ENCODE results near the gene ITPR3.

ITPR3 gene

DNA sequence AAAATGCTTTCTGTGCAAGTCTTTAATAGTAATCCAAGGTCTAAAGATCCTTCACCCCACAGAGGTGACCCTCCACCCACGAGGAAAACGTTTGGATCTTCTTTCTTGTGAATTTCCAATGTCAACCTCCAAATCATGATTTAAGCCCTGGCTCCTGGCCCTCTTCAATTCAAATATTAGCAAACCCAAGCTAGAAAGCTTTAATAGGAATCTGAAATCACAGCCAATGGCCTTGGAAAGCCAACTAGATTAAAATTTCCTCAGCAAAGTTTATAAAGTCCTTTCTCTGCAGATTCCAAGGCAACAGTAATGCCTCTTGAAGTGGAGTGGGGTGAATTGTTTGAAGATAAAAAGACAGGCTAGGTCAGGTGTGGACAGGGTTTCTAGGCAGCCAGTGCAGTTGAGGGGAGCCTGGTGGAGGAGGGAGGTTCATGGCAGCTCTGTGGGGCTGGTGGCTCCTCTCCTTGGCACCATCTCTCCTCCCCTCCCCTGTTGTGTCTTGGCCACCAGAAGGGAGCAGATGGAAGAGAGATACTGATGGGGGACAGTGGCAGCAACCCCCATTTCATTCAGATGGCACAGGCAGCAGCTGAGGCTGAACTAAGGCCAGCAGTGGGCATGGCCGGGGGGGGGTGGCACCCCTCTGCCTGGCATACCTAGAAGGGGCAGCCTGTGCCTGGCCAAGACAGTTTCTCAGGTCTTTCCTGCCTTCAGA is 102.4 kb downstream of the ITPR3 start:
- Histone ChIP-seq H3K9me3 (no peaks in the 10 kb centered on the region), H3K27me3 (no peaks in the 10 kb centered on the region), H3K4me1 (no peaks in the 10 kb centered on the region), H3K36me3 (no peaks in the 10 kb centered on the region), H3K4me3 (ENCODE audit: low read depth, low read length) (no peak overlapping the region)
- TF ChIP-seq, protein P1, sequence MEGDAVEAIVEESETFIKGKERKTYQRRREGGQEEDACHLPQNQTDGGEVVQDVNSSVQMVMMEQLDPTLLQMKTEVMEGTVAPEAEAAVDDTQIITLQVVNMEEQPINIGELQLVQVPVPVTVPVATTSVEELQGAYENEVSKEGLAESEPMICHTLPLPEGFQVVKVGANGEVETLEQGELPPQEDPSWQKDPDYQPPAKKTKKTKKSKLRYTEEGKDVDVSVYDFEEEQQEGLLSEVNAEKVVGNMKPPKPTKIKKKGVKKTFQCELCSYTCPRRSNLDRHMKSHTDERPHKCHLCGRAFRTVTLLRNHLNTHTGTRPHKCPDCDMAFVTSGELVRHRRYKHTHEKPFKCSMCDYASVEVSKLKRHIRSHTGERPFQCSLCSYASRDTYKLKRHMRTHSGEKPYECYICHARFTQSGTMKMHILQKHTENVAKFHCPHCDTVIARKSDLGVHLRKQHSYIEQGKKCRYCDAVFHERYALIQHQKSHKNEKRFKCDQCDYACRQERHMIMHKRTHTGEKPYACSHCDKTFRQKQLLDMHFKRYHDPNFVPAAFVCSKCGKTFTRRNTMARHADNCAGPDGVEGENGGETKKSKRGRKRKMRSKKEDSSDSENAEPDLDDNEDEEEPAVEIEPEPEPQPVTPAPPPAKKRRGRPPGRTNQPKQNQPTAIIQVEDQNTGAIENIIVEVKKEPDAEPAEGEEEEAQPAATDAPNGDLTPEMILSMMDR (IDR thresholded peaks at IDR 0.05; ENCODE audit: low read depth, low read length) = no peak
- DNase-seq = no peak

DNA sequence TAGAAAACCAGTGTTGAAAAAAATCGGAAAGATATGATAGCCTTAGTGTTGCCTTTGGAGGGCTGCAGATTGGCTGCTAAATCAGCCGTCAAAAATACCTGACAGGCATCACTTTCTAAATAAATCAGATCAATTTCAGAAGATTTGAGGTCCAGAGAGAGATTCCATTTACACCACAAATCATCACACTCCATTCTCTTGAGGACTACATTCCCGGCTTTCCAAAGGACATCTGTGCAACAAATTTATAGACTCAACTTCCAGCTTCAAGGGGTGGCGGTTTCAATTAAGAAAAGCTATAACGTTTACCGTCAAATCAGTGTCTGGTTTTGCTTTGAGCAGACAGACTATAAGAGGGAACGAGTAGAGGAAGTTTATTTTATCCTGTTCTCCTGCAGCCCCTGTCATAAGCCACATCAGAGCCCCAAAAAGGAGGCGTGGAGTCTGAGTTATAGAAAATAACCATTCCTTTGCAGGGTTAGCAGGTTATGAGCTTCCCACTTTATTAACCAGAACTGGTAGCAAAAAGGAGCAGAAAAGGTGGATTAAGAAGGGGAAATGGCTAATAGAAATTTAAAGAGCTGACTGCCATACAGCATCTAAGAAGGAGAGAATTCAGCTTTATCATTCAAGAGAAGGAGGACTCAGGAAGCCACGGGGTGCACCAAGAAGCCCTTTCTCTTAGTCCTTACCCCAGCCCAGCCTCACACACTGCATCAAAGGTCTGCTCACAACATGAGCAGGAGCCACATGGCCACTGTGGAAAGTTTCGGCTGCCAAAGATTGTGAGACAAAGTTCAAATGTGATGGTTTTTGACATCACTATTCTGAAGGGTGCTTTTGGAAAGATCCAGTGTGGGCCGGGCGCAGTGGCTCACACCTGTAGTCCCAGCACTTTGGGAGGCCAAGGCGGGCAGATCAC is 103.2 kb downstream of the ITPR3 start:
- Histone ChIP-seq H3K36me3 (no peaks in the 10 kb centered on the region), H3K9me3 (no peaks in the 10 kb centered on the region), H3K4me1 (no peaks in the 10 kb centered on the region), H3K27me3 (no peaks in the 10 kb centered on the region), H3K4me3 (ENCODE audit: low read depth, low read length) (no peak overlapping the region)
- DNase-seq = no peak
- TF ChIP-seq, protein P1 (IDR thresholded peaks at IDR 0.05; ENCODE audit: low read depth, low read length) = no peak

DNA sequence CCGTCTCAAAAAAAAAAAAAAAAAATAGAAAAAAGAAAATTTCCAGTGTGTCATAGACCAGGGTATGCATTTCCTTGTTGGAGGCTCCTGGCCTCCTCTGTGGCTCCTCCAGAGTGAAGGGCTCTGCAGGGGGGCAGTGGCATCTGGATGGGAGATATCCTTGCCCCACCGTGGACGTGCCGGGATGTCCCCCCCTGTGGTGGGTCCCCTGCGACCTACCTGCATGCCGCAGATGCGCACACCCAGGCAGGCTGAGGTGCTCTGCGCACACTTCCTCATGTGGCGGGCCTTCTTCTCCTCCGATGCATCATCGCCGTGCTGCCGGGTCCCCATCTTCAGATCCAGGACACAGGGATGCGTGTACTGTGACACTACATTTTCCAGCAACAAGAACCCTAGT is 104.1 kb downstream of the ITPR3 start:
- H3K4me3 ChIP-seq (ENCODE audit: low read depth, low read length) = no peak overlapping the region
- H3K9me3 ChIP-seq = no peaks in the 10 kb centered on the region
- no peaks in the 10 kb centered on the region for H3K4me1 ChIP-seq
- H3K27me3 ChIP-seq = no peaks in the 10 kb centered on the region
- TF ChIP-seq, protein P1 (IDR thresholded peaks at IDR 0.05; ENCODE audit: low read depth, low read length) = no peak
- DNase-seq = no peak
- no peaks in the 10 kb centered on the region for H3K36me3 ChIP-seq

DNA sequence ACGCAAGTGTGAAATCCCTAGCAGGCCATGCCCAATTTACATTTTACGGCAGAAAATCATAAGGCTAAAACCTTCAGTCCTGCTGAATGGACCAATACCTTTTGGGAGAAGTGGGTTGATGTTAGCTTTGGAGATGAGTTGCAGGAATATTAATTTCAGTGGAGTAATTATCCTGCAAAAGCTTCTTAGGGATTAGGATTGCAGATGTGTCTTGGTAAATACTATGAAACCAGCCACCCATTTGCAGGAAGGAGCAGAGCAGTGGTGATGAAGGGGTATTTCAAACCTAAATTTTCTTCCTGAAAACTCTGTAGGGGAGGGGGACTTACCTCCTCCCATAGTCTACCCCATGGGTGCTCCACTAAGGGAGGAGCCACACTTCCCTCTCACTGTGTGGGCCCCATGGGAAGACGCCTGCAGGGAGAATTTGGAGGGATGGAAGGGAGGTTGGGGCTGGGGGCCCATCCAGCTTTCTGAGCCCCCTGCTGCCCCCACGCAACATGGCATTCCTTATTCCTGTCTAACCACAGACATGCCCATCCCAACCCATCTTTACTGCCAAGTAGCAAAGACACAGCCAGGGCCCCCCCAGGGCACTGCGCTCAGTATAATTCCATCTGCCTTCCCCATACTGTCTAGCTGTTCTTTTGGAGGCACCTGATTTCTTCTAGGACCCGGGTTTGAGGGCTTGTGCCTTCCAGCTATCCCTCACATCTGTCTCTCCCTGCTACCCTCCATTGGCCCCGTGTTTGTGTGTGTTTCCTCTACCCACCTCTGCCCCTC is 105.0 kb downstream of the ITPR3 start:
- Histone ChIP-seq H3K27me3 (no peaks in the 10 kb centered on the region), H3K4me3 (ENCODE audit: low read depth, low read length) (no peak overlapping the region), H3K9me3 (no peaks in the 10 kb centered on the region), H3K4me1 (no peaks in the 10 kb centered on the region), H3K36me3 (no peaks in the 10 kb centered on the region)
- no peak for DNase-seq
- TF ChIP-seq, protein P1 (IDR thresholded peaks at IDR 0.05; ENCODE audit: low read depth, low read length) = no peak

DNA sequence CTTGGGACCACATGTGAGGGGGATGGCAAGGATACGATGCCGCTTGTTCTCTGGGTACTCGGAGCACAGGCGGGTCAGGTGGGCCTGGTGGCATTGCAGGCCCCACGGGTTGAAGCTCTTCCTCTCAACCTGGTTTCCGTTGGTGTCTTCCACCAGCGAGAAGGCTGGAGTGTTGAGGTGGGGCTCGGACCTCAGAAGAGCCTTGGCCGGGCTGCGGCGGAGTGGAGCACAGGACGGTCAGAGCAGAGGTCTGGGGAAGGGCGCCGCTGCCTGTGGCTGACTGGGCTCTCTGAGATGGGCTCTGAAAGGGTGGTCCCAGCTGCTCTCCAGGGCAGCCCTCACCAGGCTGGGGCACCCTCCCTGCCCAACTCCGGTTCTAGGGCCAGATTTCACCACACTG is 105.6 kb downstream of the ITPR3 start:
- Histone ChIP-seq H3K9me3 (no peaks in the 10 kb centered on the region), H3K36me3 (no peaks in the 10 kb centered on the region), H3K27me3 (no peaks in the 10 kb centered on the region), H3K4me3 (ENCODE audit: low read depth, low read length) (no peak overlapping the region), H3K4me1 (no peaks in the 10 kb centered on the region)
- TF ChIP-seq, protein P1 (IDR thresholded peaks at IDR 0.05; ENCODE audit: low read depth, low read length) = no peak
- no peak for DNase-seq

Data from BE2C (cell line).